ENCODE data around the gene NAT8.
"Not testable (repeated sequence)": the region's sequence is repeated elsewhere in the genome, so short reads cannot be mapped to it uniquely, and the experiment has no call there.

Gene NAT8

DNA sequence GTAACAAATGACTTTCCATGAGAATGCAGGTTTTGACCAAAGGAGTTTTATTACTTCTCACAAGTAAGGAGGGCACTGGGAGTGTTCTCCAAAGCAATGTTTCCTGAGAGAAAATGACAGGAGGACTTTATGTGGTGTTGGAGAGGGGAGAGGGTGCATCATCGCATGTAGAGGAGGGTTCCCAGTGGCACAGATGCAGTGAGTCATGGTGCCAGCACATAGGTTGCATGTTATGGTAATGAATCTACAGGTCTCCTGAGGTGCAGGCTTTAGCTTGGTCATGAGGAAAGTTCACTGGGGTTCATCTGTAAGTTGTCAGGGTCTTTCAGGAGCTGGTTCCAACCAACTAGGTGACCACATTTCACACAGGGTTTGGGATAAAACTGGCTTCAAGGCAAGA is 30.4 kb downstream of the NAT8 start:
- Histone ChIP-seq H3K27me3 (ENCODE audit: insufficient read depth, low read depth) (no peaks in the 10 kb centered on the region), H3K27ac (no peak overlapping the region), H3K9ac (no peak overlapping the region), H3K4me3 (IDR thresholded peaks at IDR 0.05; ENCODE audit: insufficient read depth, low read depth, low read length) (no peak overlapping the region), H2AFZ (ENCODE audit: low read depth) (no peak overlapping the region), H4K20me1 (ENCODE audit: insufficient read depth) (no peaks in the 10 kb centered on the region), H3K79me2 (ENCODE audit: insufficient read depth, low read depth) (no peaks in the 10 kb centered on the region), H3K36me3 (ENCODE audit: insufficient read depth) (no peaks in the 10 kb centered on the region), H3K4me1 (ENCODE audit: low read depth, poor library complexity, severe bottlenecking) (no peaks in the 10 kb centered on the region), H3K4me2 (no peak overlapping the region)
- TF ChIP-seq, protein P1, sequence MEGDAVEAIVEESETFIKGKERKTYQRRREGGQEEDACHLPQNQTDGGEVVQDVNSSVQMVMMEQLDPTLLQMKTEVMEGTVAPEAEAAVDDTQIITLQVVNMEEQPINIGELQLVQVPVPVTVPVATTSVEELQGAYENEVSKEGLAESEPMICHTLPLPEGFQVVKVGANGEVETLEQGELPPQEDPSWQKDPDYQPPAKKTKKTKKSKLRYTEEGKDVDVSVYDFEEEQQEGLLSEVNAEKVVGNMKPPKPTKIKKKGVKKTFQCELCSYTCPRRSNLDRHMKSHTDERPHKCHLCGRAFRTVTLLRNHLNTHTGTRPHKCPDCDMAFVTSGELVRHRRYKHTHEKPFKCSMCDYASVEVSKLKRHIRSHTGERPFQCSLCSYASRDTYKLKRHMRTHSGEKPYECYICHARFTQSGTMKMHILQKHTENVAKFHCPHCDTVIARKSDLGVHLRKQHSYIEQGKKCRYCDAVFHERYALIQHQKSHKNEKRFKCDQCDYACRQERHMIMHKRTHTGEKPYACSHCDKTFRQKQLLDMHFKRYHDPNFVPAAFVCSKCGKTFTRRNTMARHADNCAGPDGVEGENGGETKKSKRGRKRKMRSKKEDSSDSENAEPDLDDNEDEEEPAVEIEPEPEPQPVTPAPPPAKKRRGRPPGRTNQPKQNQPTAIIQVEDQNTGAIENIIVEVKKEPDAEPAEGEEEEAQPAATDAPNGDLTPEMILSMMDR (conservative IDR thresholded peaks at IDR 0.05; ENCODE audit: low read depth, low read length) = no peak

GRCh38 chr2:73611193-73611592 is 31.0 kb downstream of the NAT8 start:
- TF ChIP-seq, protein P1 (conservative IDR thresholded peaks at IDR 0.05; ENCODE audit: low read depth, low read length) = no peak

GRCh38 chr2:73610111-73610510 is 32.1 kb downstream of the NAT8 start:
- TF ChIP-seq, protein P1 (conservative IDR thresholded peaks at IDR 0.05; ENCODE audit: low read depth, low read length) = no peak
- no peak overlapping the region for H3K4me3 ChIP-seq (IDR thresholded peaks at IDR 0.05; ENCODE audit: insufficient read depth, low read depth, low read length)

More at GRCh38 chr2:73611193-73611592, 31.0 kb downstream of the NAT8 start:
- Histone ChIP-seq H3K36me3 (ENCODE audit: insufficient read depth) (no peaks in the 10 kb centered on the region), H3K79me2 (ENCODE audit: insufficient read depth, low read depth) (no peaks in the 10 kb centered on the region), H3K27me3 (ENCODE audit: insufficient read depth, low read depth) (no peaks in the 10 kb centered on the region), H2AFZ (ENCODE audit: low read depth) (no peak overlapping the region), H3K4me3 (IDR thresholded peaks at IDR 0.05; ENCODE audit: insufficient read depth, low read depth, low read length) (no peak overlapping the region), H4K20me1 (ENCODE audit: insufficient read depth) (no peaks in the 10 kb centered on the region), H3K9ac (no peak overlapping the region), H3K27ac (no peak overlapping the region), H3K4me1 (ENCODE audit: low read depth, poor library complexity, severe bottlenecking) (no peaks in the 10 kb centered on the region), H3K4me2 (no peak overlapping the region)

GRCh38 chr2:73604589-73604988 is 37.6 kb downstream of the NAT8 start:
- H4K20me1 ChIP-seq (ENCODE audit: insufficient read depth); H3K27ac ChIP-seq; H3K4me1 ChIP-seq (ENCODE audit: low read depth, poor library complexity, severe bottlenecking); H3K4me2 ChIP-seq; H2AFZ ChIP-seq (ENCODE audit: low read depth); H3K9ac ChIP-seq; H3K27me3 ChIP-seq (ENCODE audit: insufficient read depth, low read depth); H3K79me2 ChIP-seq (ENCODE audit: insufficient read depth, low read depth); H3K4me3 ChIP-seq (IDR thresholded peaks at IDR 0.05; ENCODE audit: insufficient read depth, low read depth, low read length); H3K36me3 ChIP-seq (ENCODE audit: insufficient read depth): not testable (repeated sequence)

More at GRCh38 chr2:73610111-73610510, 32.1 kb downstream of the NAT8 start:
- H3K79me2 ChIP-seq (ENCODE audit: insufficient read depth, low read depth) = no peaks in the 10 kb centered on the region
- no peaks in the 10 kb centered on the region for H3K4me1 ChIP-seq (ENCODE audit: low read depth, poor library complexity, severe bottlenecking)
- H3K4me2 ChIP-seq = no peak overlapping the region
- H3K9ac ChIP-seq = no peak overlapping the region
- H4K20me1 ChIP-seq (ENCODE audit: insufficient read depth) = no peaks in the 10 kb centered on the region
- no peak overlapping the region for H2AFZ ChIP-seq (ENCODE audit: low read depth)
- H3K27me3 ChIP-seq (ENCODE audit: insufficient read depth, low read depth) = no peaks in the 10 kb centered on the region
- no peaks in the 10 kb centered on the region for H3K36me3 ChIP-seq (ENCODE audit: insufficient read depth)
- H3K27ac ChIP-seq = no peak overlapping the region

DNA sequence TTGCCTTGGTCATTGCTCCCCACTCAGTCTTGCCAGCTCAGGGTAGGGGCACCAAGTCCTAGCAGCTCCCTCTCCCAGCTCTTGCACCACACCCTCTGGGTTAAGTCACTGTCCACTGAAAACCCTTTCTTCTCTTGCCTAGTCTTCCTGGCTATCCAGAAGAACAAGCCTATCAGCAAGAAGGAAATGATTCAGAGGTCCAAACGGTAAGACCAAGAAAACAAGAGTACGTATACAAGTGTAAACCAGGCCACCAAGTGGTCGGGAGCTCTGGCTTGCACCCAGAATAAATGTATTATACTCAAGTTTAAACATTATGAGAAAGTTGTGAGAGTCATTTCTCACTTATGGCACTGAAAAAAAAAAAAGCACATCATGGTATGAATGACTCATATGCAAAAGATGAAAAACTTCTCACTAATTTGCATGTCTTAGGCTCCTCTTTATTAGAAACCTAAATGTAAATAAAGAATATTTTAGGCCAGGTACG is 39.1 kb downstream of the NAT8 start:
- not testable (repeated sequence) for H3K4me2 ChIP-seq, H3K9ac ChIP-seq

More for the DNA sequence above, 39.1 kb downstream of the NAT8 start:
- not testable (repeated sequence) for H4K20me1 ChIP-seq (ENCODE audit: insufficient read depth); H3K4me3 ChIP-seq (IDR thresholded peaks at IDR 0.05; ENCODE audit: insufficient read depth, low read depth, low read length); H3K27me3 ChIP-seq (ENCODE audit: insufficient read depth, low read depth); H3K79me2 ChIP-seq (ENCODE audit: insufficient read depth, low read depth); H3K4me1 ChIP-seq (ENCODE audit: low read depth, poor library complexity, severe bottlenecking); H3K36me3 ChIP-seq (ENCODE audit: insufficient read depth); H2AFZ ChIP-seq (ENCODE audit: low read depth); H3K27ac ChIP-seq
